ENCODE measurements around the gene NOSIP. TPM values are rescaled to one million over a fixed set of nuclear protein-coding genes. Genes with fewer than 3 reads are reported as not detected.
A peak's percentile ranks its signal among the peaks of the same experiment; 100 is the strongest.

The NOSIP gene
- total RNA-seq, 1 donor from 2014 or later = 94.4 TPM

- peaks cover 8% of the 10 kb centered on the region for H3K9me3 Mint-ChIP-seq (ENCODE audit: unreplicated experiment)
- TF ChIP-seq, protein P1, sequence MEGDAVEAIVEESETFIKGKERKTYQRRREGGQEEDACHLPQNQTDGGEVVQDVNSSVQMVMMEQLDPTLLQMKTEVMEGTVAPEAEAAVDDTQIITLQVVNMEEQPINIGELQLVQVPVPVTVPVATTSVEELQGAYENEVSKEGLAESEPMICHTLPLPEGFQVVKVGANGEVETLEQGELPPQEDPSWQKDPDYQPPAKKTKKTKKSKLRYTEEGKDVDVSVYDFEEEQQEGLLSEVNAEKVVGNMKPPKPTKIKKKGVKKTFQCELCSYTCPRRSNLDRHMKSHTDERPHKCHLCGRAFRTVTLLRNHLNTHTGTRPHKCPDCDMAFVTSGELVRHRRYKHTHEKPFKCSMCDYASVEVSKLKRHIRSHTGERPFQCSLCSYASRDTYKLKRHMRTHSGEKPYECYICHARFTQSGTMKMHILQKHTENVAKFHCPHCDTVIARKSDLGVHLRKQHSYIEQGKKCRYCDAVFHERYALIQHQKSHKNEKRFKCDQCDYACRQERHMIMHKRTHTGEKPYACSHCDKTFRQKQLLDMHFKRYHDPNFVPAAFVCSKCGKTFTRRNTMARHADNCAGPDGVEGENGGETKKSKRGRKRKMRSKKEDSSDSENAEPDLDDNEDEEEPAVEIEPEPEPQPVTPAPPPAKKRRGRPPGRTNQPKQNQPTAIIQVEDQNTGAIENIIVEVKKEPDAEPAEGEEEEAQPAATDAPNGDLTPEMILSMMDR (IDR thresholded peaks at IDR 0.05; ENCODE audit: partially characterized antibody, unreplicated experiment) = peak; percentile 63
- peaks cover 2% of the 10 kb centered on the region for H3K4me1 Mint-ChIP-seq (ENCODE audit: low read depth, unreplicated experiment)
- DNase-seq = peak; percentile 87
- no peaks in the 10 kb centered on the region for H3K36me3 Mint-ChIP-seq (ENCODE audit: unreplicated experiment)
- H3K4me3 Mint-ChIP-seq (ENCODE audit: unreplicated experiment) = peak overlapping the region; percentile 90
- H3K27me3 Mint-ChIP-seq (ENCODE audit: unreplicated experiment) = peaks cover 10% of the 10 kb centered on the region
- no peak overlapping the region for H3K27ac Mint-ChIP-seq (ENCODE audit: unreplicated experiment)
Measured at GRCh38 chr19:49533551-49534488, 46.5 kb downstream of the NOSIP start.

- no peak for DNase-seq
- TF ChIP-seq, protein P1 (IDR thresholded peaks at IDR 0.05; ENCODE audit: partially characterized antibody, unreplicated experiment) = no peak
- Mint-ChIP-seq H3K36me3 (ENCODE audit: unreplicated experiment) (no peaks in the 10 kb centered on the region), H3K9me3 (ENCODE audit: unreplicated experiment) (peaks cover 11% of the 10 kb centered on the region), H3K27me3 (ENCODE audit: unreplicated experiment) (peaks cover 14% of the 10 kb centered on the region), H3K4me3 (ENCODE audit: unreplicated experiment) (no peak overlapping the region), H3K4me1 (ENCODE audit: low read depth, unreplicated experiment) (peaks cover 4% of the 10 kb centered on the region), H3K27ac (ENCODE audit: unreplicated experiment) (no peak overlapping the region)
Measured at GRCh38 chr19:49530708-49531107, 49.6 kb downstream of the NOSIP start.

GRCh38 chr19:49528211-49528771 lies 52.1 kb downstream of the NOSIP start:
- no peaks in the 10 kb centered on the region for H3K36me3 Mint-ChIP-seq (ENCODE audit: unreplicated experiment)

GRCh38 chr19:49524812-49525455 lies 55.4 kb downstream of the NOSIP start:
- H3K27ac Mint-ChIP-seq (ENCODE audit: unreplicated experiment) = peak overlapping the region; percentile 22

More at GRCh38 chr19:49528211-49528771, 52.1 kb downstream of the NOSIP start:
- H3K9me3 Mint-ChIP-seq (ENCODE audit: unreplicated experiment) = peaks cover 6% of the 10 kb centered on the region
- H3K27me3 Mint-ChIP-seq (ENCODE audit: unreplicated experiment) = peaks cover 6% of the 10 kb centered on the region
- peaks cover 2% of the 10 kb centered on the region for H3K4me1 Mint-ChIP-seq (ENCODE audit: low read depth, unreplicated experiment)
- TF ChIP-seq, protein P1 (IDR thresholded peaks at IDR 0.05; ENCODE audit: partially characterized antibody, unreplicated experiment) = no peak
- peak overlapping the region; percentile 79 for H3K4me3 Mint-ChIP-seq (ENCODE audit: unreplicated experiment)
- H3K27ac Mint-ChIP-seq (ENCODE audit: unreplicated experiment) = no peak overlapping the region
- DNase-seq = no peak

More at GRCh38 chr19:49524812-49525455, 55.4 kb downstream of the NOSIP start:
- Mint-ChIP-seq H3K27me3 (ENCODE audit: unreplicated experiment) (peaks cover 4% of the 10 kb centered on the region), H3K9me3 (ENCODE audit: unreplicated experiment) (peaks cover 2% of the 10 kb centered on the region), H3K36me3 (ENCODE audit: unreplicated experiment) (no peaks in the 10 kb centered on the region), H3K4me1 (ENCODE audit: low read depth, unreplicated experiment) (peaks cover 2% of the 10 kb centered on the region), H3K4me3 (ENCODE audit: unreplicated experiment) (peak overlapping the region; percentile 25)
- no peak for DNase-seq
- TF ChIP-seq, protein P1 (IDR thresholded peaks at IDR 0.05; ENCODE audit: partially characterized antibody, unreplicated experiment) = no peak
